ENCODE measurements around the gene HSPA12A.

The HSPA12A gene

GRCh38 chr10:116667484-116667883 lies 74.9 kb downstream of the HSPA12A start:
- DNase-seq, result no peak

- no peak for DNase-seq
Measured at GRCh38 chr10:116665541-116666125, 76.7 kb downstream of the HSPA12A start.

GRCh38 chr10:116664631-116665030 lies 77.7 kb downstream of the HSPA12A start:
- no peak for DNase-seq

GRCh38 chr10:116663342-116663741 lies 79.0 kb downstream of the HSPA12A start:
- DNase-seq, result no peak

- no peak for DNase-seq
Measured at GRCh38 chr10:116660860-116661259, 81.5 kb downstream of the HSPA12A start.

GRCh38 chr10:116659049-116659670 lies 83.2 kb downstream of the HSPA12A start:
- DNase-seq, result no peak

GRCh38 chr10:116657863-116658551 lies 84.4 kb downstream of the HSPA12A start:
- no peak for DNase-seq

- no peak for DNase-seq
Measured at GRCh38 chr10:116656044-116656443, 86.3 kb downstream of the HSPA12A start.

GRCh38 chr10:116655568-116655967 lies 86.8 kb downstream of the HSPA12A start:
- DNase-seq, result no peak

- DNase-seq, result no peak
Measured at GRCh38 chr10:116654816-116655215, 87.5 kb downstream of the HSPA12A start.

GRCh38 chr10:116653885-116654284 lies 88.5 kb downstream of the HSPA12A start:
- no peak for DNase-seq

- no peak for DNase-seq
Measured at GRCh38 chr10:116648903-116649302, 93.5 kb downstream of the HSPA12A start.

GRCh38 chr10:116646502-116646901 lies 95.9 kb downstream of the HSPA12A start:
- no peak for DNase-seq

GRCh38 chr10:116637830-116638229 lies 104.5 kb downstream of the HSPA12A start:
- DNase-seq, result no peak

GRCh38 chr10:116636976-116637375 lies 105.4 kb downstream of the HSPA12A start:
- no peak for DNase-seq

- DNase-seq, result no peak
Measured at GRCh38 chr10:116636385-116636784, 106.0 kb downstream of the HSPA12A start.

- DNase-seq, result no peak
Measured at GRCh38 chr10:116634126-116634975, 108.0 kb downstream of the HSPA12A start.

GRCh38 chr10:116633216-116633600 lies 109.2 kb downstream of the HSPA12A start:
- no peak for DNase-seq

- DNase-seq, result no peak
Measured at GRCh38 chr10:116632596-116633215, 109.7 kb downstream of the HSPA12A start.

GRCh38 chr10:116631871-116632295 lies 110.5 kb downstream of the HSPA12A start:
- DNase-seq, result no peak

GRCh38 chr10:116630020-116630419 lies 112.3 kb downstream of the HSPA12A start:
- no peak for DNase-seq

- DNase-seq, result no peak
Measured at GRCh38 chr10:116629340-116629739, 113.0 kb downstream of the HSPA12A start.

- no peak for DNase-seq
Measured at GRCh38 chr10:116627386-116627933, 114.9 kb downstream of the HSPA12A start.

Data from kidney glomerular epithelial cell (primary cell).